HG03135 (cell line): Measurements from ENCODE around the gene SIPA1L3.
"Not testable (repeated sequence)": the region's sequence is repeated elsewhere in the genome, so short reads cannot be mapped to it uniquely, and the experiment has no call there.

Source experiments
- ATAC-seq: cut with Tn5 transposase; IDR thresholded peaks from one replicate; pipeline ENCODE4 v1.9.1; 2021; ENCODE audit warnings: mild to moderate bottlenecking, moderate library complexity; ENCODE audit not compliant: unreplicated experiment

SIPA1L3 gene

DNA sequence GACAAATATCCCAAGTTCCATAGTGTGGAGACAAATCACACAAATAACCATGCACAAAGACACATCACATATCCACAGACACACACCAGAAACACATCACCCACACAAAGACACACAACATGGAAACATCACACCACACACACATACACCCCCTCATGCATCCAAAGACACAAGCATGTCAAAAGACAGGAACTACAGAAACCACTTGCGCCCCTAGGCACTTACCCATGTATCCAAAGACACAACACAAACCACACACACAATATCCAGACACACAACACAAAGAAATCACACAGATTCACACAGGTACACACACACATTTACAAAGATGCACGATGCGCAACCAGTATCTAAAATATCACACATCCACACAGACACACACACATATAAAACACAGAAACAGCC is 316.1 kb downstream of the SIPA1L3 start:
- ATAC-seq = no peak

DNA sequence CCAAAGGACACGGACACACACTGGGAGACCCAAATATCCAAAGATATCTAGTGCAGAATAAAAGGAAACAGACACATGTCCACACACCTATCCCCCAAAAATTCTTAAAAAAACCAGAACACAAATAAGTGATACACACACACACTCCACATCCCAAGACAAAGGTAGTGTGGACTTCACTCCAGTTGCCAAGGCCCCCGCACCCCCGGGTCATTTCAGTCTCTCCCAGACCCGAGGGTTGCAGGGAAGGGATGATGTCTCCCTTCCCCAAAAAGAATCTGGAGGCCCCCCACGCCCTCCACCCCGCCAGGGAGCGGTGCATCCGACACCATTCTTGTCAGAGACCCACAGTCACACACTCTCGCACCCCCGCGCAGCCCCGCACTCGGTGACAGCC is 316.6 kb downstream of the SIPA1L3 start:
- no peak for ATAC-seq

DNA sequence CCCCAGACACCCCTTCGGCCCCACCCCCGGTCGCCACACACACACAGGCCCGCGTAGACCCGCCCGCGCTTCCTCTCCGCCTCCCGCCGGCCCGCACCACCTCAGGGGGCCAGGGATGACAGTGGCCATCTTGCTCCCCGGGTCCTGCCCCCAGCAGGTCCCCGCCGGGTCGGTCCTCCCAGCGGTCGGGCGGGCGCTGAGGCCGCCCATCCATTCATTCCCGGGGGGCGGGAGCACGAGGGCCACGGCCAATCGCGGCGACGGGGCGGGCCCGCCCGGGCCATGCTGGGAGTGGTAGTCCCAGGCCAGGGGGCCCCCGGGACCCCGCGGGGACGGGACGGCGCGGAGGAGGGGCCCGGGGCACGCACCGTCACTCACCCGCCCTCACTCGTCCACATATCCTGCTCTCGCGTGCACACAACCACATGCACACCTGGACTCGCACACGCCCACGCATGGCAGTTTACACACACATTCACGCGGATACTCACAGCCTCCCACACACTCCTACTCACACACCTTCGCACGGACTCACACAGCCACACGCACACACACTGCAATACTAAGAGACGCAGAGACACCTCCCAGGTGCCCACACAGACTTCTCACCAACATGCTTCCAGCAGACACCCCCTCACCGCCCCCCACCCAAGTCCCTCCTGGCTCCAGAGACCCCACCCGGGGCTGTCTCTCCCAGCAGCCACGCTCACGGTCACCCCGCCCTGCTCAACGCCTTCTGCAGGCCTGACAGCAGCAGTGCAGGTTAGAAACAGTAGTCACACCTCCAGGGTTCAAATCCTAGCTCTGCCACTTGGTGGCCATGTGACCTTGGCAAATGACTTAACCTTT is 317.2 kb downstream of the SIPA1L3 start, which contains the start of gene DPF1:
DPF1 (minus strand) TSS at position 209 of the 849 bp plus-strand sequence; CDS start at position 129, 80 bp downstream.
- peak; percentile 70 for ATAC-seq

DNA sequence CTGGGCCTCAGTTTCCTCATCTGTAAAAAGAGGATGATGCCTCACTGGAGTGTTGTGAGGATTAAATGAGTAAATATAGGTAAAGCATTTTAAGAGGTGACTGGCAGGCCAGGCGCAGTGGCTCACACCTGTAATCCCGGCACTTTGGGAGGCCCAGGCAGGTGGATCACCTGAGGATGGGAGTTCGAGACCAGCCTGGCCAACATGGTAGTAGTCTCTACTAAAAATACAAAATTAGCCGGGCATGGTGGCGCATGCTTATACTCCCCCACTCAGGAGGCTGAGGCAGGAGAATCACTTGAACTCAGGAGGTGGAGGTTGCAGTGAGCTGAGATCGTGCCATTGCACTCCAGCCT is 317.8 kb downstream of the SIPA1L3 start:
- ATAC-seq = not testable (repeated sequence)

DNA sequence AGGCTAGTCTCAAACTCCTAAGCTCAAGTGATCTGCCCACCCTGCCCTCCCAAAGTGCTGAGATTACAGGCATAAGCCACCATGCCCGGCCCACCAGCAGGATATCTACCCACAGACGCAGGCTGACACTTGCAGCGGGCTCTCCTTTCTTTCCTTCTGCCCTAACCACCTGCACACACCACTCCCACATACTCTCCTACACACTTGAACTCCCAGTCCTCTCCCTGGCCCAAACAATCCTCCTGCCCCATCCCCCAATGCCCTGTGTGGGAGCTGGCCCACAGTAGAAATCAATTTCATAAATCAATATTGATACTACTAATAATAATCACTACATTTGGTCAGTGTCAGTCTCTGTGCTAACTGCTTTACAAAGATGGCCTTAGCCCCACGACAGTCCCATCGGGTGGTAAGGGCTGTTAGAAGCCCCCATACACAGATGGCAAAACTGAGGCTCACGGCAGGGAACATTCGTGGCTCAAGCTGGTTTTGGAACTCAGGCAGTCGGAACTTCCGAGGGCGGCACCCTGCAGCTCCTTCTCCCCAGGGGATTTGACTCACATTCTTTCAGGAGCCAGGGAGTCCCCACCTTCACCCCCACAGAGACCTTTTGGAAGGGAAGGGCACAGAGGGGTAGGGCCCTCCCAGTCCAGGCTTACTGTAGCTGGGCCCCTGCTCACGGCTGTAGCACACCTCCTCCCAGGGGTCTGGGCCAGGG is 320.4 kb downstream of the SIPA1L3 start:
- ATAC-seq = no peak

DNA sequence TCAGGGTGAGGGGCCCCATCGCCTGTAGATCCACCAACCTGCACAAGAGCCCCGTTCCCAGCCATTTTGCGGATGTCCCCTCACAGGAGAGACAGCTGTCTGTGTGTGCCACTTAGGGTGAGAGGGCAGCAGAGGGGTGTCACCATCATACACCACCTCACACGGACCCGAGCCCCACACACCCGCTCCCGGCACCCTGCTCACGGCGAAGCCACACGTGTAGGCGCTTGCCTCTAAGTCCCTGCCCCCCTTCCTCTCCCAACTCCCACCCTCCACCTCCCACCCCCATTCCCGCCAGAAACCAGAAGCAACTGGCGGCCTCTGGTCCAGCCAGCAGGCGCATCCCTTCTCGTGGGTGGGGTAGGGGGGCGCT is 321.0 kb downstream of the SIPA1L3 start:
- ATAC-seq = no peak

DNA sequence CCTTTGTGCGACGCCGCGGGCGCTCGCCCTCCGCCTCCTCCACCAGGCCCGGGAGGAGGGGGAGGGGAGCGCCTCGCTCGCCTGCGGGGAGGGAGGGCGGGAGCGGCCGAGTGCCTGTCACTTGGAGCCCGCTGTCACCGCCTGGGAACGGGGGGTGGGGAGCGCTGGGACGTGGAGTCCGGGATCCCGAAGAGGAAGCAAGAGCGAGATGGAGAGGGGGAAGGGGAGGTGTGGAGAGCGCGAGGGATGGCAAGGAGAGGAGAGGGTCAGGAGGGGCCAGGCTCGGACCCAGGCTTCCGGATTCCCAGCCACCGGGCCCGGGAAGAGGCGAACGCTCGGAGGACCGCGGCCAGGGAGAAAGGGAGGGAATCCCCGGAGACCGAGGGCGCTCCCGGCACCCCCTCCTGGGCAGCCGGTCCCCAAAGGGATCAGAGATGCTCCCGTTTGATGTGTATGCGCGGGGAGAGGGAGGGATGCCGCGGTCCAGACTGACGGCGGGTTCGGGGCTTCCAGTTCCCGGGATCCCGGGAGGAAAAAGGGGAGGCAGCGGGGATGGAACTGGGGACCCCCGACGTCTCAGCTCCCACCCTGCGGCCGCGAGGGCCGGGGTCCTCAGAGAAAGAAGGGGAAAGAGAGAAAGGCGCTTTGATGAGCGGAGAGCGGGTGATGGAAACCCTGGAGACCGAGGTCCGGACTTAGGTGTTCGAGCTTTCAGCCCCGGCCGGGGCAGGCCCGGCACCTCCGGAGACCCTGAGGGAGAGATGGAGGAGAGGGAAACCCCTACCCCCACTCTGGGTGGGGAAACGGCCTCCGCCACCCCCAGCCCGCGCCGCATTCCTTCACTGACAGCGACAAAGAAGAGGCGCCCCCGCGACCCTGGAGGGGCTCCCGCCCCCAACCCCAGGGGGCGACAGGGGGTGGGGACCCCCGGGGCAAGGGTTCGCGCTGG is 321.8 kb downstream of the SIPA1L3 start:
- ATAC-seq = no peak

DNA sequence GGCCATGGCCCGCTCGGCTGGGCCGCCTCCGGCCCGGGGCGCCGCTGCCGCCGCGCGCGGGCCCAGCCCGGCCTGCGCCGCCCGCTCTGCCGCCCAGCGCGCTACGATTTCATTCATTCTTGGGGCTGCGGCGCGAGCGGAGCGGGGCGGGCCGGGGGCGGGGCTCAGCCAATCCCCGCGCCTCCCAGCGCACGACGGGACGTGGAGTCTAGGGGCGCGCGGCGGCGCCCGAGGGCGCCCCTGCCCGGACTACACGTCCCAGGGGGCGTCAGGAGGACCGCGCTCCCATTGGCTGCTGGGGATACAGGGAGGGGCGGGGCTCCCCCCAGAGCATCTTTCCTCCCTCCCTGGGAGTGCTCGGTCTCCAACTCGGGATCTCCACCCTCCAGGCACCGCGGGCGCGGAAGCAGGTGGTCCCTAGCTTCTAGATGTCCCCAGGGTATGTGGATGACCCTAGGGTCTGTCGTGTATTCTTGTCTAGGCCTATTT is 322.6 kb downstream of the SIPA1L3 start:
- peak; percentile 55 for ATAC-seq

DNA sequence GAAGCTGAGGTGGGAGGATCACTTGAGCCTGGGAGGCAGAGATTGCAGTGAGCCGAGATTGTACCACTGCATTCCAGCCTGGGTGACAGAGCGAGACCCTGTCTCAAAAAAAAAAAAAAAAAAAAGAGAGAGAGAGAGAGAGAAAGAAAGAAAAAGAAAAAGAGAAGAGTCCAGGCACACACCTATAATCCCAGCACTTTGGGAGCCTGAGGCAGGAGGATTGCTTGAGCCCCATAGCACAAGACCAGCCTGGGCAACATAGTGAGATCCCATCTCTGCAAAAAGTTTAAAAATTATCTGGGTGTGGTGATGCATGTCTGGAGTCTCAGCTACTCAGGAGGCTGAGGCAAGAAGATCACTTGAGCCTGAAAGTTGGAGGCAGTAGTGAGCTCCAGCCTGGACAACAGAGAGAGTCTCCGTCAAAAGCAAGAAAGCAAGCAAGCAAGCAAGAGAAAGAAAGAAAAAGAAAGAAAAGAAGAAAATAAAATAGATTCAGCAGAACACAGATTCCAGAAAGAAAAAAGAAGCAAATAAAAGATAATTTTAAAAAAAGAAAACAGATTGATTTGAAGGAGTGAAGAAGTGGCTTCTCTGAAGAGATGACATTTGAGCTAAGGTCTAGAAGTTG is 323.6 kb downstream of the SIPA1L3 start:
- not testable (repeated sequence) for ATAC-seq

DNA sequence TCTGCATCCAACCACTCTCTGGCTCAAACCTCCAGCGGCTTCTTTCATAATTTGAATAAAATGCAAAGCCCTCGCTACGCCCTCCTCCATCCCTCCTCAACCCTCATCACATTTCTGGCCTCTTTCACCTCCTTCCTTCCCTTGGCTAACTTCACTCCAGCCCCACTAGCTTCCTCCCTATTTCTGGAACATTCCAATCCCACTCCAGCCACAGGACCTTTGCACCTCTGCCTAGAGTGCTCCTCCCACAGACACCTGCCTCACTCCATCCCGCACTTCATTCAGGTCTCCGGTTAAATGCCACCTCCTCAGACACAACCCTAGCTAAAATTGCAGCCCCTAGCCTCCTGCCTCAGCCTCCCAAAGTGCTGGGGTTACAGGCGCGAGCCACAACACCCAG is 324.9 kb downstream of the SIPA1L3 start:
- no peak for ATAC-seq

DNA sequence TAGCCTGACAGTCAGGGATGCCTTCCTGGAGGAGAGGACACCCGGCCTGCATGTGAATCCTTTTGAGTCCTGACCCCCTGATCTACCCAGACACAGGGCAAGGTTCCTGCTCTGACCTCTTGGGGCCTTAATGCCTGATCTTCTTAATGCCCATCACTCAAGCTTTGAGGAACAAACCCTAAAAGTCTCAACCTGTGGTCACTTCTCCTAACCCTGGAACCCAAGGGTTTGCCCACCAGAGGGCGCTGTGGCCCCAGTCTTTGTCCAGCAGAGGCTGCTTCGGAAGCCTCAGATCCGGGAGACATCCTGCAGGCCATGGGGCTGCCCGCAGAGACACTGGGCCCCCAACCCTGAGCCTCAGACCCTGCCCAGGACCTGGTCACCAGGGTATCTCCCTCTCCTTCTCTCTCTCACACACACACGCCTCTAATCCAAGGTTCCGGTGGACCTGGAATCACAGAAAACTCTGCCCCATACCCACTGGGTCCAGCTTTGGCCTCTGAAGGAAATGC is 326.8 kb downstream of the SIPA1L3 start:
- no peak for ATAC-seq

DNA sequence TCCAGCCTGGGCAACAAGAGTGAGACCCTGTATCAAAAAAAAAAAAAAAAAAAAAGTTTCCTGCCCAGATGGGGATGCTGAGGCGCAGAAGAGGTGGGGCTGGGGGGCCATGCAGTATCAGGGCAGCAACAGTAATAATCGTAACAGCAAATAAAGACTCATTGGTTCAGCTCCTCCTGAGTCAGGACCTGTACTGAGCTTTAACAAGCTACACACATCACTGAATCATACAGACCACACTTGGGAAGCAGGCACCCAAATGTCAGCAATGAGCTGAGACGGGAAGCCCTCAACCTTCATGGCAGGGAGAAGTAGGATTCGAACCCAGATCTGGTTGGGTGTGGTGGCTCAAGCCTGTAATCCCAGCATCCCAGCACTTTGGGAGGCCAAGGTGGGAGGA is 327.6 kb downstream of the SIPA1L3 start:
- no peak for ATAC-seq

DNA sequence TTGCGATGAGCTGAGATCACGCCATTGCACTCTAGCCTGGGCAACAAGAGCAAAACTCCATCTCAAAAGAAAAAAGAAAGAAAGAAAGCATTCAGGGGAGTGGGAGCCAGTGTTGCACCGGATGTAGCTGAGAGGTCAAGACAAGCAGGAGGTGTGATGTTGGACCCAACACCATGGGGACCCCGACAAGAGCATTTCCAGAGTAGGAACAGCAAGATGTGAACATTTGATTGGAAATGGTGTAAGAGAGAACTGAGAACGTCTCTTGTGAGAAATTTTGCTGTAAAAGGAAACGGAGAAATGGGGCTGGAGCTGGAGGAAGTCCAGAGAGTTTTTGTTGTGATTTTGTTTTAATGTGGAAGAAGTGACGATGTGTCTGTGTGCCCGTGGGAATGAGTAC is 332.8 kb downstream of the SIPA1L3 start:
- no peak for ATAC-seq

DNA sequence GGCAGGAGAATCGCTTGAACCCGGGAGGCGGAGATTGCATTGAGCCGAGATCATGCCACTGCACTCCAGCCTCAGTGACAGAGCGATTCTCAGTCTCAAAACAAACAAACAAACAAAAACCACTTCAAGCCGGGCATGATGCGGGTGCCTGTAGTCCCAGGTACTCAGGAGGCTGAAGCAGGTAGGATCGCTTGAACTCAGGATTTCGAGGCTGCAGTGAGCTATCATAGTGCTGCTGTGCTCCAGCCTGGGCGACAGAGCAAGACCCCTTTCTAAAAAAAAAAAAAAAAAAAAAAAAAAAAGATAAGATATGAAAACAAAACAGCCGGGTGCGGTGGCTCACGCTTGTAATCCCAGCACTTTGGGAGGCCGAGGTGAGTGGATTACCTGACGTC is 336.3 kb downstream of the SIPA1L3 start:
- ATAC-seq = no peak

DNA sequence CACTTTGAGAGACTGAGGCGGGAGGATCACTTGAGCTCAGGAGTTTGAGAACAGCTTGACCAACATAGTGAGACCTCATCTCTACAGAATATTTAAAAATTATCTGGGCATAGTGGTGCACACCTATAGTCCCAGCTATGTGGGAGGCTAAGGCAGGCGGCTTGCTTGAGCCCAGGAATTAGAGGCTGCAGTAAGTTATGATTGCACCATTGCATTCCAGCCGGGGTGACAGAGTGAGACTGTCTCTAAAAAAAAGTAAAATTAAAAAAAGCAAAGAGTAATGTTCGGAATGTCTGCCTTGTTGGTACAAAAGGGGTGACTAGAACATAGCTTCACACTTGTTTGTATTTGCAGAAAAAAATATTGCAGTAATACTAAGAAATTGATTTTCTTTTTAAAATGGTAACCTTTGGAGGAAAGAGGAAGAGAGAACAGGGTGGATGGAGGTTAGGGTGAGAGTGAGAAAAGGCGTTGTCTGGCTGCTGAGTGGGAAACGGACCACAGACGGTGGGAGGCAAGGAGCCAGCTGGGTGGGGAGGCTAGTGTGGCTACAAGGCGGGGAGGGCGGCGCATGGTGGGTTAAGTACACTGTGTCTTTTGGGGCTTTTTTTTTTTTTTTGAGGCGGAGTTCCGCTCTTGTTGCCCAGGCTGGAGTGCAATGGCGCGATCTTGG is 339.0 kb downstream of the SIPA1L3 start:
- ATAC-seq = no peak

DNA sequence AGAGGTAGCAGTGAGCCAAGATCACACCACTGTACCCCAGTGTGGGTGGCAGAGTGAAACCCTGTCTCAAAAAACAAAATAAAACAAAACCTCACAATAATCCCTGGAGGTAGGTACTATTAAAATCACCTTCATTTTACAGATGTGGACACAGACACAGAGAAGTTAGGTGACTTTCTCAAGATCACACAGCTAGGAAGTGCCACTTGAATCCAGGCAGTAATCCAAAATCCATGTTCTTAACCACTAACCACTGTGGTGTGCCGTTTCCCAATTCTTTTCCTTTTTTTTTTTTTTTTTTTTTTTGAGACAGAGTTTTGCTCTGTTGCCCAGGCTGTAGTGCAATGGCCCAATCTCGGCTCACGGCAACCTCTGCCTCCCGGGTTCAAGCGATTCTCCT is 340.1 kb downstream of the SIPA1L3 start:
- no peak for ATAC-seq

DNA sequence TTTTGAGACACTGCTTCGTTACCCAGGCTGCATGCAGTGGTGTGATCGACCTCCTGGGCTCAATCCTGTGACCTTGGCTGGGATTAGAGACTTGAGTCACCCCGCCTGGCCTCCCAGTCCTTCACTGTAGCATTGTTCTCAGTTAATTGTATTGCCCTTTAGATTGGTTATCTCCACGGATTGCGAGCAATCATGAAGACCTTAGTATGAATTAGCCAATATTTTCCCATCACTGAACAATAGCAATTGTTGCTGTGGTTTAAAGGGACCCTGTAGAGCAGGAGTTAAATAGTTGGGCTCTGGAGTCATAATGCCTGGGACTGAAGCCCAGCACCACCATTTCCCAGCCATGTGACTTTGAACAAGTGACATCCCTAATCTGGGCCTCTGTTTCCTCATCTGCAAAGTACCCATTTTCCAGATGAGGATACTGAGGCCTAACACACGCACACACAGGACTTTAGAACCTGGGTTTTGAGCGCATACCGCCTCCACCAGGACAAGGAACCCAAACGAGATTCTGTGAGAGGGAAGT is 340.8 kb downstream of the SIPA1L3 start:
- ATAC-seq = no peak

DNA sequence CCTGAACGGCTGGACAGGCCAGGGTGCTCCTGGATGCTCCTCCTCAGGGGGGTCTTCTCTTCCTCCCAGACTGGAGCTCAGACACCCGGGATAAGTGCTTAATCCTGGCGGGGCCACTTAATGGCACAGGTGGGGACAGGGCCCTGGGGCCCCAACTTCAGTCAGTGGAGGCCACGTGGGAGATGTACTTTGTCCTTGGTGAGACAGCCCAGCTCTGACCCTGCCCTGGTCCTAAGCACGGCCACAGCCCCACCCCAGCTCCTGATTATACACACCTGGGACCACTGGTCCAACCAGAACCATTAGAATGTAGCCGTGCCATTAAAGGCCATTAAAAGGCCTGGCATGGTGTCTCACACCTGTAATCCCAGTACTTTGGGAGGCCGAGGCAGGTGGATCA is 341.4 kb downstream of the SIPA1L3 start:
- ATAC-seq = no peak

DNA sequence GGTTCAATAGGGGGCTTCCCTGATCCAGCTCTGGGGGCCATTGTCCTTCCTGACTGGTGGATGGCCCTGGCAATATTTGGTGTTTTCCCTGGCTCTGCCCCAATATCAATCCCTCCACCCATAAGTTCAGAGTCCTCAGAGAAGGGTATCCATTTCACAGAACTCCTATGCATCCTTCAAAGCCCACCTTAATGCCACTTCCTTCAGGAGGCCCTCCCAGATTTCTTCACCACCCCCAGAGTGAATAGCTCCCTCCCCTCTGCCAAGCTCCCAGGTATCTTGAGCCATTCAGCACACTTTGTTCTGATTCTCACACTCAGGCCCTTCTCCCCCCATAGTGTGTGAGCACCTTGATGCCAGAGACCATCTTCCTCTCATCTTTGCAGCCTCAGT is 343.4 kb downstream of the SIPA1L3 start:
- no peak for ATAC-seq
